NCI-H2171 treated with DMSO at 0.1 percent for 48 hours (cell line): ENCODE measurements around the gene CTBP2.

Experiments
- DNase-seq: peaks from one replicate; lab custom pipeline; 2025; lab: John Stamatoyannopoulos, UW

The CTBP2 gene

DNA sequence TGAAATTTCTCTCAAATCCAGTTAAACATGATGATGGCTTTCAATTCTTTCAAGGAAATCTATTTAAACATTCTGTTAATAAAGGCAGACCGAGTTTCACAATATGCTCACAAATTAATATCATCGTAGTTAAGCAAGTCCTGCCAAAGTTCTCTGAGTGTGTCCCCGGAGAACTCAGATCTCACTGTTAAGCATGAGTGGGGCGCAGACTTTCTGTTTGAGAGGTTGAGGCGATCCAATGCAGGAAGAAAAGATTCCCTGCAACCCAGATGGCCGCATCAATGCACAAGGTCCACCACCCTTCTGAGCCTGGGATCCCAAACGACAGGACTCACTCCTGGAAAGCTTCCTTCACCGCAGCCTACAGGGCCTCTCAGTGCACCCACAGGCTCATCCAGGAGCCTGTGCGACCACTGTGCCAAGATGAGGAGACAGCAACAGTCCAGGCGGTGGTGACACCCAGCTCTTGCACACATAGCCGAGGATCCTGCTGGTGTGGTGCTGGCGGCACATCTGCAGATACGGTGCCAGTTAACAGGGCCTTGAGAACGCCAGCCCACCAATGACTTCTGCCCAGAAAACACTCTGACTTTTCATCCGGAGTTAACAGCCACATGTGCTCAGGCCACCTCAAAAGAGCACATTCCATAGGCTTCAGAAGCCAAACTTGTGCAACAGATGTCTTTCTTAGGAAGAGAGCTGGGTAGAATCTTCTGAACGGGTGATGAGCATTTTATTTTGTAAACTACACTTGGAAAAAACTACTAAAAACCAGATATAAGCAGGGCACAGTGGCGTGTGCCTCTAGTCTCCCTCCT is 116.3 kb downstream of the CTBP2 start:
- no peak for DNase-seq

DNA sequence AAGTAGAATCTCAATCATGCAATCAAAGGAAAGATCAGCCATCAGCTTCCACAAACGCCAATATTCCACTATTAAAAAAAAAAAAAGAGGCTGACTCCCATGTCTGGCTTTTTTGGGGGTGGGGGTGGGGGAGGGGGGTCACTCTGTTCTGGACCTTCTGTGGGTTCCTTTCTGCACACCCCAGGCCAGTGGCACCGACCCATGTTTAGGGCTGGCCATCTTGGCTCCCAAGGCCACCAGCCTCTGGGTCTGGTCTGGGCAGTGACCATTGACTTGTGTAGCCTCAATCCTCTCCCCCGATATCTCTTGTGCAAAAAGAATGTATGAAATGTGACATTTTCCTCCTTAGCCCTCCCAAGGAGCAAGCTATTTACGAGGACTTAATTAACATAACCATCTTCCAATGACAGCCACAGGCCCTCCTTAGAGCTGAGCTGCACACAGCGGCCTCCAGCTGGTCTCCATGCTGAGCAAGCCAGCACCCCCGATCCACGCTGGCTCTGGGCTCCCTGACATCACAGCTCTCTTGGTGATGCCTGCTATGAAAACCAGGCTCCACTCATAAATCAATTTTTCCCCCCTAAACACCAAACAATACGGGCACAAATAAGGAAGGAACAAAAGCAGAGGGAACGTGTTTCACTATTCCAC is 118.4 kb downstream of the CTBP2 start:
- no peak for DNase-seq

DNA sequence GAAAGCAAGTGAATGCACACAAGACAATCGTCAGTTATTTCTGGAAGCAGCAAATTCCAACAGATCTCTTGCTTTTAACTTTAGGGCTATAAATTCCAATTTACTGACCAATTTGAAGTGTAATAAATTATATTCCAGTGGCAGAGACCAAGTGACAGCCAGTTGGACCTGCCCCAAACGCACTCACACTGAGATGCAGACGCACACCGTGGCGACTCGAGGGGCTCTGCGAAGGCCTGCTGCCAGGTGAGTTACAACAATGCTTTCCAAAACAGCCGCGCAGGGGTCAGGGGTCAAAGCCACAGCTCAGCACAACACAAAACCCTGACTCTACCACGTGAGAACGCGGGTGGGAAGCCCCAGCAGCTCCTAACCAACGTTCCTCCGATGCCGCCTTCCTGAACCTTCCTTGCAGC is 121.0 kb downstream of the CTBP2 start:
- no peak for DNase-seq

DNA sequence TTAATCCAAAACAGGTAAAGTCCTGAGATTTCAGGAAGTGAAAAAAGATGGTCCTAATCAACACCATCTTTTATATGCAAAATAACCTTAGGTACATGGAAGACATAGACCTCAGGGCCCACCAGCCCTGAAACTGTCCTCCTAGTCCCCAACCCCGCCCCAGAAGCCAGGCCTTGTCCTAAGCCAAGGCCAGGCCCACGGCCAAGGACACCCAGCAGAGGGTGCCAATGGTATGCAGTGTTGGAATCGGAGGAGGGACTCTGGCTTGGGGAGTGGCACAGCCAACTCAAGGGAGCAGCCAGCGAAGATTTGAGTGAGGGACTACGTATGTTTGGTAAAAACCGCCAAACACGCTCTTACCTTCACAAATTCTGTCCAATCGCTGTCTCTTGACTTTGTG is 121.7 kb downstream of the CTBP2 start:
- no peak for DNase-seq

GRCh38 chr10:125037145-125037877 is 123.1 kb downstream of the CTBP2 start:
- no peak for DNase-seq

- DNase-seq: no peak
Measured at GRCh38 chr10:125035588-125036295, 124.6 kb downstream of the CTBP2 start.

DNA sequence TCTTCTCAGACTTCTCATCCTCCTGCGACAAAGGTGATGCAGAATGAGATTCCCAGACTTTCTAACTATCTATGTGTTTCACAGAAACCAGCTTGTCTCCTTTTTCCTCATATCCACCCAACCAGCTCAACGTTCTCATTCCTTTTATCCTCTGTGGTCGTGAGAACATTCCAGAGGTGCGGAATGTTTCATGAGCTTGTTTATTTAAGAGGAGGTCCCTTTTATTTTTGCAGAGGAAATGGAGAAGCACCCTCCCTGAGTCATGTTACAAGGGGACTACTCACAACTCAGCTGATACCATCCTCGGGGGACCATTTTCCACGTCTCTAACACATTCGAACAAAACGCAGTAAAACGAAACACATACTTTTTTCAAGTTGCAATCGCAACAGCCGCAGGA is 125.2 kb downstream of the CTBP2 start:
- DNase-seq: no peak

DNA sequence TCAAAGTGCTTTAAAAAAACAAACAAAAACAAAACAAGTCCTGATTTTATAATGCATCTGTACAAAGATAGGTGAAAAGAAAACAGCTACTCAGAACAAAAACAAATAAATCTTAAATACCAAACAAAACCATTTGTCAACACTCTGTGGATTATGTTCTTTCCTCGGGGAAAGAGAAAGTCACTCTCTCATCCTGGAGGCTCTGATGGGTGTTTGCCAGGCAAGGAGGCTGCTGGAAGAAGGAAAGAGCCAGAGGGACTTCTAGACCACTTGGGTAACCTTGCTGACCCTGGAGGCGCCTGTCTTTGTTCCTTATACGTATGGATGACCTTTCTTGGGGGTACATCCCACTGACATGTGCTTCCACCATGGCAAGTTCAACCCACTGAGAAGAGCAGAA is 125.7 kb downstream of the CTBP2 start:
- no peak for DNase-seq

DNA sequence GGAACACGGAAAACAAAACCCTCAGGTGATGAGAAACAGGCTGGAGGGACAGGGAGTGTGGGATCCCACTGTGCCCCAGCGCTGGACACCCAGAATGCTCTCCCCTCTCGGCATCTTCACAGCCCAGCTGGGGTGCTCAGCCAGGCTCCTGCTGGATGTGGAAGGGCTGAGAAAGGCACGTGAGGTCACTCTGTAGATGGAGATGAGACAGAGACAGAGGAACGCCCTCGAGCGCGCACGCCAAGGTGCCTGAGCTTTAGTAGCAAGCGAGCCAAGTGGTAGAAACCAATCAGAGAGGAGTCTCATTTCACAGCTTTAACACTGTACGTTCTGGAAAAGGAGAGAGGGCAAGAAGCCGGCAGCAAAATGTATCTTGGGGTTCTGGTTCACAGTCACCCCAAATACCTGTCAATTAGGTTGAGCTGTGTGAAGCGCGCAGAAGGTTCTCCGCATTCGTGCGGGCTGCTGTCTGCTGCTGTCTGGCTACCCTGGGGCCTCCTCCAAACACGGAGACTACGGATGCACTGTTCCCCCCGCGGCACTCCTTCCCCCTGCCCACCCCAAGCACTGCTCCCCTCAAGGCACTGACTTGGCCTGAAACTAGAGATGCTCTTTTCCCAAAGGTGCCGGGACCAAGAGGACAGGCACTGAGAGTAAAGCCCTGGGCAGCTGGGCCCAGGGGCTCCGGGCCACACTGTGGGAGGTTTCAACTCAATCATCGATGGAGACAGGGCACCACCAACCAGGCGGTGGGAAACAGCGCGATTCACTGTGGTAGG is 127.0 kb downstream of the CTBP2 start:
- no peak for DNase-seq

DNA sequence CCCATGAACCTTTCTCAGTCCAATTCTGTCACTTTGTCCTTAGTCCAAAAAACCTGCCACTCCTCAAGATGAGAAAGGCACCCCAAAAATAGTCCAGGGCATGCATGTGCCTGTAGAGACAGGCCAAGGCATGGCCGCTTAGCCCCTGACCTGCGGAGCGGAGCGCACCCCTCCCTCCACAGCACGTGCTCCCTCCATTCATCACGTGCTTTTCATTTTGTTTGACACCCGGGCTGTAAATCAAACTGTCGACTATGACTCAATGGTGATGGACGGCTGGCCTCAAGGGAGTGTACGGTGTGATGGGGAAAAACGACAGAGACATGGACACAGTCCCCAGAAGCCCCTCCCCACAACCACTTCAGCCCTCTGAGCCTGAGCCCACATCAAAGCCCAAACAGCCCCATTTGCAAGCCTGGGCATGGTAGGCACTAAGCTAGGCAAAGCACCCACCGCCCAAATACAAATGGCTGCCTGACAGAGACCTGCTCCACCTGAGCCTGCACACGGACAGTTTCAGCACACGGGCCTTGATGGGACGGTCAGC is 127.8 kb downstream of the CTBP2 start:
- no peak for DNase-seq

GRCh38 chr10:125030567-125031197 is 129.7 kb downstream of the CTBP2 start:
- no peak for DNase-seq

- DNase-seq: peak; percentile 6
Measured at GRCh38 chr10:125029584-125030242, 130.7 kb downstream of the CTBP2 start.

DNA sequence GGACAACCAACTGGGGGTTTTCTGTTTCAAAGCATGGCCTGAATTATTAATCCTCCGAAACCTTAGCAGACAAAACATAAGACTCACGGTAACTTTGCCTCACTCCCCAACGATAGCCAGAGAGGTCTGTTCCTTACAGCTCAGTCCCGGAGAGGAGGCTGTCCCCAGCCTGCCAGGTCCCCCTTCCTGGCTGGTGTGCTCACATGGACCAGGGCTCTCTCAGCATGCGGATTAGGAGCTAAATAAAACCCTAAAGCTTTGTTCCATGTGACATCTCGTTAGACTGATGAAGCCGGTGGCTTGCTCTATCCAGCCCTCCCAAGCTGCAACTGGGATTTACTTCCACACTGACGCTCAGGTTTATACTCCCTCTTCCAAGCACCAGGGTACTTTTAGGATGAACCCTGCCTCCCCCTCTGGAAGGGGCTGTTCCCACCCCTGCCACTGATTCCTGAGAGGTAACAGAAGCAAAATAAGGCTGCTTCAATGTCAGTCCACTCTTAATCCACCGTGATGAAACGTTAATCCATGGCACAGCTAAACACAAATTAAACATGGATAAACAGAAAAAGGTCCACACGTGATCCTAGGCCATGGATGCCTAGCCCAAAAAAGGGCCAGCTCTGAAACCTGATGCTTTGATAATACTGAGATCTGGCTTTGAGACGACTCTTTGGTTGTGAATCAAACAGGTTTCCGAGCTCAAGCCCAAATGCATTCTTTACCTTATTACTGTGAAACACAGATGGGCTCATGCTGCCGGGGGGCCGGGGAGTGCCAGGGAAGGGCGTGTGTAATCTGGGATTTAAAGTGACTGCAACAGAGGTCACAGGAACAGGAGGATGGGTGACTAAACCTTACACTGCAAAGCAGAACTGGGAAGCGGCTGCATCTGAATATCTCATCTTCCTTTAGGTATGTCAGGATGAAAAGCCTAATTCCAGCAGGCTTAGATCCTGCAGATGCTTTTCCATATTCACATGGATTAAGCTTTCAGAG is 132.2 kb downstream of the CTBP2 start:
- no peak for DNase-seq

DNA sequence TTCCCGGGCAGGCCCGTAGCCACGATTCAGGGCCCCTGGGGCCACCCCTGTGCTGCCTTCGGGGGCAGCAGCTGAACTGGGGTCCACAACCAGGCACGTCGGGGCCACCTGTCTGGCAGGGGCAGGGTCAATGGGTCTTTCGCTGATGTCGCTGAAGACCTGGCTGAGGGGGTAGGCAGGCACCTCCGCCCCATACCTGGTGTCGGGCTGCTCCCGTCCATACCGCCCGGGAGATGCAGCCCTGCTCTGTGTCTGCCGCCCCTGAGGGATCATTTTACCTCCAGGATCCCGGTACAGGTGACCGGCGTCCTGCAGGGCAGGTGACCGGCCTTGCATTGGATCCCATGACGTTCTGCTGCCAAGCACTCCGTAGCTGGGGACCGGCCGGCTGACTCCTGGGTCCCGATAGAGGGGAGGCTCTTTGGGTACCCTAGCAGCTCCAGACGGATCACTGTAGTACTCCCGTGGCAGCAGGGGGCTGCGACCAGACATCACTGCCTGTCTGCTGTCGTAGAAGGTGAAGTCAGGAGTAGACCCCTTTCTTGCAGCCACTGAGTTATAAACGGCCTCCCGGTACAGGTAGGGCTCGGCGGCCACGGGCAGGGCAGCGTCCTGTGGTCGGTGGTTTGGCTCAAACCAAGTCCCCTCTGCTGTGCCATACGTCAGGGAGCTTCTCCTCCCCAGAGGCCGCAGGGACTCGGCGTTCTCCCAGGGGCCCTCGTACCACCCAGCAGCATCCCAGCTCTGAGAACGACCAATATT is 133.2 kb downstream of the CTBP2 start:
- no peak for DNase-seq

DNA sequence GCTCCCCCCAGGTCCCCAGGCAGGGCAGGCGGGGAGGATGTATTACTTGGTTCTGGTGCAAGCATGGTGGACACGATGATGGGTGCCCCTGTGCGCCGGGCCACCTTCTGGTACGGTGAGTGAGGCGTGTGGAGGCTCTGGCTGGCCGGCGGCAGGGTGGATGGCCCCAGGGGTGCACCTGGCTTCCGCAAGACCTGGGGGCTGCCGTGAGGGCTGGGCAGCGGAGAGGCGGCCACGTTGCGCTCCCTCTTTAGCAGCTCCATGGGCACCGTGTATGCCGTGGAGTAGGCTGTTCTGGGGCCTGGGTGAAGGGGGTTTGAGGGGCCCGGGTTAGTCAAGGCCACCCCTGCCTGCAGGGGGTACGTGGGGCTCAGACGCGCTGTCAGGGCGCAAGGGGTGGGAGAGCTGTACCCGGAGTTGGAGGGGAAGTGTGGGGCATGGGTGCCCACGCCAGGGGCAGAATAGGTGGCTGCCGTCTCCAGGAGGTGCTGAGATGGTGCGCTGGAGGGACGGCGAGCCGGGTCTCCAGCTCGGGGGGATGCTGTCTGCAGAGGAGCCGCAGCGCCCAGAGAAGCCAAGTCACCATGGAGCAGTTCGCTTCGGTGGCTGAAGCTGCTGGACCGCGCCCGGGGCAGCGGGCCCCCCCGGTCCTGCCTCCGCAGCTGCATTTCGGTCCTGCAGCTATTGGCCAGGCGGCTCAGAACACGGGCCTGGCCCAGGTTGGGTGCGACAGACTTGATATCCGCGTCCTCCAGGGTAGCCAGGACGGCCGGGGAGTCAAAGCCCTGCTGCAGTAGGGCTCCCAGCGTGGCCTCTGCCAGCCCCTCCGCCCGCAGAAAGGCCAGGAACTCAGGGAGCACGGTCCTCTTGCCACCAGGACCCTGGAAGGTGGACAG is 134.1 kb downstream of the CTBP2 start:
- no peak for DNase-seq

DNA sequence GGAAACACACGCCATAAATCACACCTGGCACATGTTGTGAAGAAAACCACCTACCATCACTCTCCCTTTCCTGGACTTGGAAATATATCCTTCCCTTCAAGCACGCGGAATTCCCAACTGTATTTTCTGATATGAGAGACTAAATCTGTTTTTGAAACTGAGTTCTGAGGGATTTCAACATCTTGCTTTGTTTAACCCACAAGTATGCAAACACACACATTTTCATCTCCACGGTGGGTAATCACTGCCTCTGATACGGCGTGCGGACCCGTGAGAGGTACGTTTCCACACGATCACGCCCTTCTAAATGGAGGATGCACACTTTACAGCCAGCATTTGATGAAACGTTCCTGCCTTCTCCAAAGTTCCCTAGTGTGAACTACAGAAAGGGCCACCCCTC is 135.0 kb downstream of the CTBP2 start:
- DNase-seq: no peak
